HepG2 (cell line): ENCODE data around the gene SNED1. TPM values are rescaled to one million over a fixed set of nuclear protein-coding genes. Genes with fewer than 3 reads are reported as not detected.

ENCODE experiments used
- ATAC-seq: fragments of 200-7000 bp; cut with Tn5 transposase; 3 replicates; pipeline ENCODE4 v1.9.1; 2020; ENCODE audit warnings: mild to moderate bottlenecking, moderate library complexity
- BruUV-seq: library from RNA; stranded (reverse); fragments of 400-500 nt; replicated peaks from 2 replicates; lab custom pipeline; 2021; lab: Mats Ljungman, UMichigan
- CTCF ChIA-PET: fragments of 300-600 bp; formaldehyde crosslinking; extraction: SDS; loops from one replicate; lab custom pipeline; 2021; ENCODE audit warnings: low total read pairs, inconsistent platforms, low intra/inter-chr PET ratio; lab: Yijun Ruan, JAX
- POLR2A ChIA-PET: fragments of 350-600 bp; sonication (Branson Sonifier 250); formaldehyde crosslinking; loops from one replicate; lab custom pipeline; 2020; ENCODE audit warnings: antibody characterized with exemption, inconsistent platforms; lab: Yijun Ruan, JAX
- DNase-seq: peaks from one replicate; pipeline ENCODE4 v3.0.0-alpha.2; 2015; ENCODE audit warnings: low spot score
- FAIRE-seq: peaks from 3 replicates; lab custom pipeline; 2011; peaks lifted over from hg19 to GRCh38; lab: Jason Lieb, UNC
- H2AFZ ChIP-seq: one replicate; pipeline ENCODE4 v1.6.1; 2011; ENCODE audit warnings: low read length, inconsistent platforms
- H3K27ac ChIP-seq: fragments of 300-600 bp; 3 replicates; pipeline ENCODE4 v1.8.0; 2011; ENCODE audit warnings: mixed run types, mild to moderate bottlenecking, mixed read lengths, low read length, inconsistent platforms; ENCODE audit not compliant: insufficient read depth; ENCODE audit errors: extremely low read length
- H3K27me3 ChIP-seq, 2 experiments: fragments of 200-600 bp in 1 of 2; 2 replicates in 1 of 2; 3 replicates in 1 of 2; pipeline versions ENCODE4 v1.6.0 to v1.8.0; 2011; ENCODE audit warnings: low read length in 2 of 2, mild to moderate bottlenecking in 2 of 2, moderate library complexity in 2 of 2, inconsistent platforms in 1 of 2; ENCODE audit not compliant: insufficient read depth in 2 of 2, control insufficient read depth in 1 of 2
- H3K36me3 ChIP-seq, 2 experiments: fragments of 200-600 bp in 1 of 2; replicated peaks in 1 of 2; 2 replicates in 1 of 2; 3 replicates in 1 of 2; pipeline versions ENCODE4 v1.5.1 to v1.8.0; 2011; ENCODE audit warnings: low read length in 2 of 2, inconsistent platforms in 1 of 2; ENCODE audit not compliant: insufficient read depth in 2 of 2, control insufficient read depth in 1 of 2
- H3K4me1 ChIP-seq: 2 replicates; pipeline ENCODE4 v1.5.1; 2012; ENCODE audit warnings: low read length, inconsistent platforms; ENCODE audit not compliant: insufficient read depth
- H3K4me2 ChIP-seq: 2 replicates; pipeline ENCODE4 v1.6.0; 2011; ENCODE audit warnings: low read depth, low read length, inconsistent platforms
- H3K4me3 ChIP-seq, 3 experiments: fragments of 200-600 bp in 1 of 3; sonication (generic), shearing (Covaris generic) in 1 of 3; replicated peaks in 1 of 3; 2 replicates each; pipeline ENCODE4 v1.5.1; 2011 to 2016; ENCODE audit warnings: low read length in 3 of 3, inconsistent platforms in 2 of 3, low read depth in 2 of 3, mild to moderate bottlenecking in 2 of 3, control low read depth in 1 of 3, mixed read lengths in 1 of 3; ENCODE audit not compliant: insufficient read depth in 1 of 3
- H3K79me2 ChIP-seq: one replicate; pipeline ENCODE4 v1.6.1; 2011; ENCODE audit warnings: low read length, inconsistent platforms; ENCODE audit not compliant: insufficient read depth
- H3K9ac ChIP-seq: 2 replicates; pipeline ENCODE4 v1.6.0; 2011; ENCODE audit warnings: mild to moderate bottlenecking, low read depth, low read length, inconsistent platforms; ENCODE audit not compliant: insufficient read depth
- H3K9me3 ChIP-seq: 2 replicates; pipeline ENCODE4 v1.5.1; 2012; ENCODE audit warnings: mild to moderate bottlenecking, low read length
- H4K20me1 ChIP-seq: 2 replicates; pipeline ENCODE4 v1.6.0; 2011; ENCODE audit warnings: inconsistent platforms, mild to moderate bottlenecking, low read length, moderate library complexity; ENCODE audit not compliant: insufficient read depth
- EHMT2 ChIP-seq: fragments of 200-600 bp; sonication (generic); IDR thresholded peaks from 2 replicates; pipeline ENCODE4 v1.7.0; 2017; ENCODE audit warnings: antibody characterized with exemption, low read depth, low read length, borderline replicate concordance
- GABPA ChIP-seq, 2 experiments: IDR thresholded peaks; 2 replicates each; pipeline ENCODE4 v1.6.1; 2011 to 2016; ENCODE audit warnings: low read depth in 2 of 2, low read length in 1 of 2, missing biosample characterization in 1 of 2, missing genetic modification characterization in 1 of 2
- HNF4G ChIP-seq, 2 experiments: sonication (generic) in 1 of 2; formaldehyde crosslinking in 1 of 2; IDR thresholded peaks; 2 replicates each; pipeline versions ENCODE4 v1.4.0 to v1.6.1; 2011 to 2020; ENCODE audit warnings: borderline replicate concordance in 2 of 2, low read depth in 2 of 2, mild to moderate bottlenecking in 2 of 2, low read length in 1 of 2, missing genetic modification reagents in 1 of 2, moderate library complexity in 1 of 2
- MIER3 ChIP-seq: IDR thresholded peaks from 2 replicates; pipeline ENCODE4 v1.6.1; 2016; ENCODE audit warnings: missing compliant biosample characterization, borderline replicate concordance
- NFIC ChIP-seq: IDR thresholded peaks from 2 replicates; pipeline ENCODE4 v1.6.1; 2012; ENCODE audit warnings: mild to moderate bottlenecking, low read length, inconsistent platforms
- TFDP1 ChIP-seq: IDR thresholded peaks from 2 replicates; pipeline ENCODE4 v1.6.1; 2016; ENCODE audit warnings: missing compliant biosample characterization, missing genetic modification reagents, borderline replicate concordance
- THAP11 ChIP-seq: IDR thresholded peaks from 2 replicates; pipeline ENCODE4 v1.6.1; 2016; ENCODE audit warnings: missing biosample characterization, missing genetic modification reagents
- ZNF136 ChIP-seq: sonication (generic); formaldehyde crosslinking; IDR thresholded peaks from 2 replicates; pipeline ENCODE4 v1.8.1; 2022; ENCODE audit warnings: low read depth, mild to moderate bottlenecking, moderate library complexity, missing genetic modification reagents
- ZNF329 ChIP-seq: sonication (generic); formaldehyde crosslinking; IDR thresholded peaks from 2 replicates; pipeline ENCODE4 v1.9.0; 2021; ENCODE audit warnings: low read depth, mild to moderate bottlenecking, missing genetic modification reagents
- ZNF350 ChIP-seq: sonication (generic); formaldehyde crosslinking; IDR thresholded peaks from 2 replicates; pipeline ENCODE4 v1.4.0; 2020; ENCODE audit warnings: mild to moderate bottlenecking, low read depth, missing genetic modification reagents, borderline replicate concordance
- ZNF501 ChIP-seq: sonication (generic); formaldehyde crosslinking; IDR thresholded peaks from 2 replicates; pipeline ENCODE4 v1.5.1; 2020; ENCODE audit warnings: mild to moderate bottlenecking, moderate library complexity, missing genetic modification reagents
- ZNF605 ChIP-seq: sonication (generic); formaldehyde crosslinking; IDR thresholded peaks from 2 replicates; pipeline ENCODE4 v1.8.0; 2022; ENCODE audit warnings: mild to moderate bottlenecking, missing genetic modification reagents
- WGBS: methylation state at CpG from one replicate; pipeline ENCODE4 v1.1.6; 2017; ENCODE audit warnings: low lambda C conversion rate; 5-methylcytosine and 5-hydroxymethylcytosine counted together
- in situ Hi-C: cut with HindIII; loops from 2 replicates; pipeline ENCODE4 v1.10.0; 2017; ENCODE audit warnings: low pct_unique_long_range_greater_than_20kb; ENCODE audit not compliant: extremely low pct_ligation_motif_present
- intact Hi-C: fragments of 100-400 bp; cut with micrococcal nuclease; formaldehyde crosslinking; loops from one replicate; pipeline ENCODE4 v1.10.0; 2022; ENCODE audit not compliant: unreplicated experiment
- polyA plus RNA-seq, 8 experiments: library from polyadenylated mRNA; depleted of rRNA in 3 of 8; stranded (reverse) in 7 of 8; unstranded in 1 of 8; fragments of >200 nt; fragmentation: Illumina TruSeq in 4 of 8; extraction: Trizol in 4 of 8; gene quantifications; 2 replicates each; pipeline versions ENCODE4 v1.2.1 to v1.2.3, GENCODE V29; 2011 to 2016; ENCODE audit warnings: low read depth in 4 of 8, missing spikeins in 1 of 8, mixed read lengths in 1 of 8; ENCODE audit not compliant: insufficient read depth in 1 of 8
- total RNA-seq, 5 experiments: library from RNA; depleted of rRNA; stranded (reverse); fragments of >200 nt; fragmentation: Illumina TruSeq; extraction: Trizol; gene quantifications; 2 replicates each; pipeline ENCODE4 v1.2.3, GENCODE V29; 2016; ENCODE audit warnings: low read depth in 1 of 5
- TF ChIP-seq, protein P1 (sequence below): conservative IDR thresholded peaks from 2 replicates; pipeline ENCODE4 v1.6.1; 2018; ENCODE audit warnings: missing genetic modification reagents
- TF ChIP-seq, protein P2 (sequence below): sonication (generic); formaldehyde crosslinking; IDR thresholded peaks from 2 replicates; pipeline ENCODE4 v1.8.0; 2022; ENCODE audit warnings: mild to moderate bottlenecking, missing genetic modification reagents, moderate library complexity
- TF ChIP-seq, protein P3 (sequence below): sonication (generic); formaldehyde crosslinking; IDR thresholded peaks from 2 replicates; pipeline ENCODE4 v1.8.1; 2023; ENCODE audit warnings: mild to moderate bottlenecking, missing genetic modification reagents
- TF ChIP-seq, protein P4 (sequence below): sonication (generic); formaldehyde crosslinking; IDR thresholded peaks from 2 replicates; pipeline ENCODE4 v1.4.0; 2020; ENCODE audit warnings: missing genetic modification reagents

The SNED1 gene
- total and polyA plus RNA-seq, 2 of the 13 experiments (the other 11 are each of a cell fraction or from before 2014, with no cell fraction given), result 0.15 to 0.65 TPM

DNA sequence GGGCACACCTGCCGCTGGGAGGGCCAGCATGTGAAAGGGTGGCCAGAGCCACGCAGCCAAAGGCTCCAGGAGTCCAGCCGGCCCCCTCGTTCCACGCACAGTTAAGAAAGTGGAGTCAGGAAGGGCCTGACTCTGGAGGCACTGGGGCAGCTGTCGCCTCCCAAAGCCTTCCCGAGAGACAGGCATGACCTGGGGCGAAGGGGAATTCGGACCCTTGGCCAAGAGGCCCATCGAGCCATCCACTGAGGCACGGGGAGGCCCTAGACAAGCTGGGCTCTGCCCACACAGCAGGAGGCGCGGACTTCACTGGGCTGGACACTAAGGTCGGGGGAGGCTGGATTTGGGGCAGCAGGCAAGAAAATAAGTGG, 38.5 kb upstream of the SNED1 start (continued):
- no peak for TF ChIP-seq GABPA (IDR thresholded peaks at IDR 0.05; ENCODE audit: low read depth, low read length)
- no peak for TF ChIP-seq GABPA (CRISPR knock-in tag; IDR thresholded peaks at IDR 0.05; ENCODE audit: low read depth)
- no peak for TF ChIP-seq ZNF136 (CRISPR knock-in tag)
- no peak for TF ChIP-seq TFDP1 (CRISPR knock-in tag)
- no peak for TF ChIP-seq ZNF605 (CRISPR knock-in tag)
- no peak for TF ChIP-seq HNF4G (IDR thresholded peaks at IDR 0.05; ENCODE audit: borderline replicate concordance, low read depth, low read length)
- TF ChIP-seq HNF4G (CRISPR knock-in tag; IDR thresholded peaks at IDR 0.05; ENCODE audit: borderline replicate concordance, low read depth), result no peak
- TF ChIP-seq ZNF329 (CRISPR knock-in tag), result no peak
- TF ChIP-seq ZNF350 (CRISPR knock-in tag), result peak; percentile 11
- no peak for TF ChIP-seq ZNF501
- TF ChIP-seq, all 625 proteins: peak for 14

- FAIRE-seq (peak; percentile 98), DNase-seq (peak; percentile 97), ATAC-seq (peak; percentile 81)
- H4K20me1 ChIP-seq, result no peaks in the 10 kb centered on the region
- no peaks in the 10 kb centered on the region for H3K9me3 ChIP-seq
- H3K27me3 ChIP-seq, result peaks cover 6 to 12% of the 10 kb centered on the region in 2 experiments; a peak in 4 of 5 replicates
- peaks cover 78% of the 10 kb centered on the region for H3K4me1 ChIP-seq
- H3K9ac ChIP-seq, result peak overlapping the region; percentile 61
- in situ Hi-C loops, result no loop called here
- no peaks in the 10 kb centered on the region for H3K36me3 ChIP-seq
- CTCF ChIA-PET, result no interaction called here
- BruUV-seq, result no TSS peak
- H3K4me2 ChIP-seq, result peak overlapping the region; percentile 65
- POLR2A ChIA-PET, result interaction anchor here (1.0 kb wide), 1 partner anchor 103 kb away, joined by 3 read pairs; no protein-coding TSS in a partner anchor
- peak overlapping the region in 2 of 3 experiments; percentile 44 to 61; a peak in 4 of 6 replicates for H3K4me3 ChIP-seq
- H3K79me2 ChIP-seq, result no peaks in the 10 kb centered on the region
- no peak overlapping the region for H2AFZ ChIP-seq
- peak overlapping the region; percentile 74 for H3K27ac ChIP-seq
- intact Hi-C loops, result no loop called here
- 3% methylated on average over 28 of the region's 28 CpGs for WGBS
- TF ChIP-seq NFIC, result no peak
- peak; percentile 70 for TF ChIP-seq THAP11 (CRISPR knock-in tag)
- TF ChIP-seq MIER3 (CRISPR knock-in tag), result peak; percentile 72; the same call in 1 of the 2 replicates
- TF ChIP-seq, protein P1, sequence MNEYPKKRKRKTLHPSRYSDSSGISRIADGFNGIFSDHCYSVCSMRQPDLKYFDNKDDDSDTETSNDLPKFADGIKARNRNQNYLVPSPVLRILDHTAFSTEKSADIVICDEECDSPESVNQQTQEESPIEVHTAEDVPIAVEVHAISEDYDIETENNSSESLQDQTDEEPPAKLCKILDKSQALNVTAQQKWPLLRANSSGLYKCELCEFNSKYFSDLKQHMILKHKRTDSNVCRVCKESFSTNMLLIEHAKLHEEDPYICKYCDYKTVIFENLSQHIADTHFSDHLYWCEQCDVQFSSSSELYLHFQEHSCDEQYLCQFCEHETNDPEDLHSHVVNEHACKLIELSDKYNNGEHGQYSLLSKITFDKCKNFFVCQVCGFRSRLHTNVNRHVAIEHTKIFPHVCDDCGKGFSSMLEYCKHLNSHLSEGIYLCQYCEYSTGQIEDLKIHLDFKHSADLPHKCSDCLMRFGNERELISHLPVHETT (CRISPR knock-in tag), result no peak
- TF ChIP-seq, protein P2, sequence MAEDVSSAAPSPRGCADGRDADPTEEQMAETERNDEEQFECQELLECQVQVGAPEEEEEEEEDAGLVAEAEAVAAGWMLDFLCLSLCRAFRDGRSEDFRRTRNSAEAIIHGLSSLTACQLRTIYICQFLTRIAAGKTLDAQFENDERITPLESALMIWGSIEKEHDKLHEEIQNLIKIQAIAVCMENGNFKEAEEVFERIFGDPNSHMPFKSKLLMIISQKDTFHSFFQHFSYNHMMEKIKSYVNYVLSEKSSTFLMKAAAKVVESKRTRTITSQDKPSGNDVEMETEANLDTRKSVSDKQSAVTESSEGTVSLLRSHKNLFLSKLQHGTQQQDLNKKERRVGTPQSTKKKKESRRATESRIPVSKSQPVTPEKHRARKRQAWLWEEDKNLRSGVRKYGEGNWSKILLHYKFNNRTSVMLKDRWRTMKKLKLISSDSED (CRISPR knock-in tag), result no peak
- TF ChIP-seq, protein P3, sequence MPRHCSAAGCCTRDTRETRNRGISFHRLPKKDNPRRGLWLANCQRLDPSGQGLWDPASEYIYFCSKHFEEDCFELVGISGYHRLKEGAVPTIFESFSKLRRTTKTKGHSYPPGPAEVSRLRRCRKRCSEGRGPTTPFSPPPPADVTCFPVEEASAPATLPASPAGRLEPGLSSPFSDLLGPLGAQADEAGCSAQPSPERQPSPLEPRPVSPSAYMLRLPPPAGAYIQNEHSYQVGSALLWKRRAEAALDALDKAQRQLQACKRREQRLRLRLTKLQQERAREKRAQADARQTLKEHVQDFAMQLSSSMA (CRISPR knock-in tag), result no peak
- no peak for TF ChIP-seq EHMT2
- TF ChIP-seq, protein P4, sequence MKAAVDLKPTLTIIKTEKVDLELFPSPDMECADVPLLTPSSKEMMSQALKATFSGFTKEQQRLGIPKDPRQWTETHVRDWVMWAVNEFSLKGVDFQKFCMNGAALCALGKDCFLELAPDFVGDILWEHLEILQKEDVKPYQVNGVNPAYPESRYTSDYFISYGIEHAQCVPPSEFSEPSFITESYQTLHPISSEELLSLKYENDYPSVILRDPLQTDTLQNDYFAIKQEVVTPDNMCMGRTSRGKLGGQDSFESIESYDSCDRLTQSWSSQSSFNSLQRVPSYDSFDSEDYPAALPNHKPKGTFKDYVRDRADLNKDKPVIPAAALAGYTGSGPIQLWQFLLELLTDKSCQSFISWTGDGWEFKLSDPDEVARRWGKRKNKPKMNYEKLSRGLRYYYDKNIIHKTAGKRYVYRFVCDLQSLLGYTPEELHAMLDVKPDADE (CRISPR knock-in tag), result no peak
Observed at GRCh38 chr2:240960309-240960970, 38.0 kb upstream of the SNED1 start.
